Panc1 (cell line): Measurements from ENCODE around the gene TMED4.

Experiments used
- CTCF ChIP-seq: fragments of 450-650 bp; IDR thresholded peaks from 2 replicates; pipeline ENCODE4 v1.5.1; 2017; ENCODE audit warnings: mild to moderate bottlenecking
- POLR2AphosphoS5 ChIP-seq: IDR thresholded peaks from 2 replicates; pipeline ENCODE4 v1.6.1; 2012; ENCODE audit warnings: mild to moderate bottlenecking, low read depth, low read length, moderate library complexity
- REST ChIP-seq, 2 experiments: IDR thresholded peaks; 2 replicates each; pipeline ENCODE4 v1.6.1; 2011 to 2012; ENCODE audit warnings: low read depth in 2 of 2, control low read depth in 1 of 2, low read length in 1 of 2, mild to moderate bottlenecking in 1 of 2, moderate library complexity in 1 of 2; ENCODE audit not compliant: insufficient read depth in 1 of 2
- SIN3A ChIP-seq: IDR thresholded peaks from 2 replicates; pipeline ENCODE4 v1.6.1; 2012; ENCODE audit warnings: low read depth, mild to moderate bottlenecking, low read length, moderate library complexity, borderline replicate concordance; ENCODE audit not compliant: insufficient read depth

GRCh38 chr7:44615793-44616192 lies 33.8 kb upstream of the TMED4 start:
- TF ChIP-seq CTCF (no peak), POLR2AphosphoS5 (no peak), REST (IDR thresholded peaks at IDR 0.05; ENCODE audit: insufficient read depth in 1 of 2, low read depth in 2 of 2, low read length in 1 of 2) (no peak), SIN3A (no peak)
